OCI-LY3 (cell line): ENCODE data around the gene KRT39.

ENCODE experiments used
- H2AFZ ChIP-seq: fragments of 200-600, 300-600 bp; shearing (Covaris generic); 2 replicates; pipeline ENCODE4 v1.6.0; 2014; ENCODE audit warnings: antibody characterized with exemption, low read depth, low read length
- H3K27ac ChIP-seq: fragments of 200-600, 300-600 bp; sonication (generic); 2 replicates; pipeline ENCODE4 v1.5.1; 2014; ENCODE audit warnings: mild to moderate bottlenecking, low read length, moderate library complexity, mixed read lengths
- H3K27me3 ChIP-seq: fragments of 200-600, 300-600 bp; sonication (generic); 2 replicates; pipeline ENCODE4 v1.6.1; 2014; ENCODE audit warnings: low read depth, low read length, mixed read lengths
- H3K36me3 ChIP-seq: fragments of 200-600, 300-600 bp; sonication (generic); replicated peaks from 2 replicates; pipeline ENCODE3; 2014; ENCODE audit warnings: low read depth, low read length, mixed read lengths
- H3K4me1 ChIP-seq: fragments of 300-600, 200-600 bp; sonication (generic); 2 replicates; pipeline ENCODE4 v1.6.1; 2014; ENCODE audit warnings: low read length, mixed read lengths
- H3K4me2 ChIP-seq: fragments of 200-600, 300-600 bp; sonication (generic); 2 replicates; pipeline ENCODE4 v1.6.1; 2014; ENCODE audit warnings: low read length, mixed read lengths
- H3K4me3 ChIP-seq: fragments of 300-600, 200-600 bp; sonication (generic); 2 replicates; pipeline ENCODE4 v1.5.1; 2014; ENCODE audit warnings: antibody characterized with exemption, mild to moderate bottlenecking, low read length, moderate library complexity
- H3K79me2 ChIP-seq: fragments of 300-600, 200-600 bp; shearing (Covaris generic); 2 replicates; pipeline ENCODE4 v1.6.1; 2014; ENCODE audit warnings: mild to moderate bottlenecking, low read length, mixed read lengths
- H3K9ac ChIP-seq: fragments of 300-600, 200-600 bp; shearing (Covaris generic); 2 replicates; pipeline ENCODE4 v1.6.0; 2014; ENCODE audit warnings: mild to moderate bottlenecking, low read length, moderate library complexity
- H3K9me3 ChIP-seq: fragments of 200-600, 300-600 bp; shearing (Covaris generic); 2 replicates; pipeline ENCODE4 v1.6.1; 2014; ENCODE audit warnings: low read length, mixed read lengths; ENCODE audit not compliant: insufficient read depth
- H4K20me1 ChIP-seq: fragments of 200-600, 300-600 bp; sonication (generic); 2 replicates; pipeline ENCODE4 v1.6.1; 2016; ENCODE audit warnings: low read length, mixed read lengths; ENCODE audit not compliant: insufficient read depth
- EZH2phosphoT487 ChIP-seq: fragments of 200-600 bp; shearing (Covaris generic); IDR thresholded peaks from 2 replicates; pipeline ENCODE4 v1.6.1; 2018; ENCODE audit warnings: antibody characterized with exemption, mixed run types, low read depth
- TF ChIP-seq, protein P1 (sequence below): fragments of 200-600, 300-600 bp; sonication (generic); IDR thresholded peaks from 2 replicates; pipeline ENCODE4 v1.5.1; 2014; ENCODE audit warnings: antibody characterized with exemption, low read length, low read depth

The KRT39 gene

GRCh38 chr17:40936437-40936971, 30.2 kb downstream of the KRT39 start:
- no peaks in the 10 kb centered on the region for H3K79me2 ChIP-seq
- no peak for TF ChIP-seq EZH2phosphoT487
- TF ChIP-seq, protein P1, sequence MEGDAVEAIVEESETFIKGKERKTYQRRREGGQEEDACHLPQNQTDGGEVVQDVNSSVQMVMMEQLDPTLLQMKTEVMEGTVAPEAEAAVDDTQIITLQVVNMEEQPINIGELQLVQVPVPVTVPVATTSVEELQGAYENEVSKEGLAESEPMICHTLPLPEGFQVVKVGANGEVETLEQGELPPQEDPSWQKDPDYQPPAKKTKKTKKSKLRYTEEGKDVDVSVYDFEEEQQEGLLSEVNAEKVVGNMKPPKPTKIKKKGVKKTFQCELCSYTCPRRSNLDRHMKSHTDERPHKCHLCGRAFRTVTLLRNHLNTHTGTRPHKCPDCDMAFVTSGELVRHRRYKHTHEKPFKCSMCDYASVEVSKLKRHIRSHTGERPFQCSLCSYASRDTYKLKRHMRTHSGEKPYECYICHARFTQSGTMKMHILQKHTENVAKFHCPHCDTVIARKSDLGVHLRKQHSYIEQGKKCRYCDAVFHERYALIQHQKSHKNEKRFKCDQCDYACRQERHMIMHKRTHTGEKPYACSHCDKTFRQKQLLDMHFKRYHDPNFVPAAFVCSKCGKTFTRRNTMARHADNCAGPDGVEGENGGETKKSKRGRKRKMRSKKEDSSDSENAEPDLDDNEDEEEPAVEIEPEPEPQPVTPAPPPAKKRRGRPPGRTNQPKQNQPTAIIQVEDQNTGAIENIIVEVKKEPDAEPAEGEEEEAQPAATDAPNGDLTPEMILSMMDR: no peak
- H3K27ac ChIP-seq: no peak overlapping the region
- no peaks in the 10 kb centered on the region for H3K4me1 ChIP-seq
- H4K20me1 ChIP-seq: no peaks in the 10 kb centered on the region
- no peak overlapping the region for H2AFZ ChIP-seq
- no peaks in the 10 kb centered on the region for H3K36me3 ChIP-seq
- no peak overlapping the region for H3K4me3 ChIP-seq
- H3K9ac ChIP-seq: no peak overlapping the region
- H3K4me2 ChIP-seq: no peak overlapping the region
- peaks cover 50% of the 10 kb centered on the region for H3K27me3 ChIP-seq
- H3K9me3 ChIP-seq: no peaks in the 10 kb centered on the region

DNA sequence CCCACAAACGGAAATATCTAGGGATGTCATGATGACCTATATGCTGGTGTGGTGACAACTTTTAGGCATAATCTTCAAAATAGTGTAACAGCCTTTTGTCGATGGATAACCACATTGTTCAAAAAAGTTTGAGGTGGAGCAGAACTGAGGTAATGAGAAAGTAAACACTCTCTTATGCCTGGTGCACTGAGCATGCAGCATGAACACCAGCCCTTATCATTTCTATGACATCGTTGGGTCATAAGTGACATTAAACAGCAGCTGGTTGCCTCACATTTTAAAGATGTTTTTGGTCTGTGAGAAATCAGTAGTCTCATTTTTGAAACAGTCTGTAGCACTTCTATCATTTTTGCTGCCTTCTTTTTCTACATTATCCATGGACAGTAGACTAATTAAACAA, 31.1 kb downstream of the KRT39 start:
- TF ChIP-seq, protein P1: no peak
- no peak for TF ChIP-seq EZH2phosphoT487
- no peak overlapping the region for H3K4me2 ChIP-seq

GRCh38 chr17:40932608-40933007, 34.1 kb downstream of the KRT39 start:
- no peak overlapping the region for H3K9ac ChIP-seq
- peaks cover 44% of the 10 kb centered on the region for H3K27me3 ChIP-seq
- TF ChIP-seq, protein P1: no peak
- no peak for TF ChIP-seq EZH2phosphoT487
- no peak overlapping the region for H3K4me3 ChIP-seq
- no peaks in the 10 kb centered on the region for H3K36me3 ChIP-seq
- H2AFZ ChIP-seq: no peak overlapping the region
- H3K4me2 ChIP-seq: no peak overlapping the region
- no peaks in the 10 kb centered on the region for H3K4me1 ChIP-seq
- H3K79me2 ChIP-seq: no peaks in the 10 kb centered on the region
- H4K20me1 ChIP-seq: no peaks in the 10 kb centered on the region
- no peak overlapping the region for H3K27ac ChIP-seq
- H3K9me3 ChIP-seq: no peaks in the 10 kb centered on the region

More for the DNA sequence above, 31.1 kb downstream of the KRT39 start:
- no peak overlapping the region for H3K27ac ChIP-seq
- no peaks in the 10 kb centered on the region for H3K36me3 ChIP-seq
- no peak overlapping the region for H3K4me3 ChIP-seq
- no peak overlapping the region for H3K9ac ChIP-seq
- H3K4me1 ChIP-seq: no peaks in the 10 kb centered on the region
- no peak overlapping the region for H2AFZ ChIP-seq
- H3K79me2 ChIP-seq: no peaks in the 10 kb centered on the region
- H3K27me3 ChIP-seq: peaks cover 47% of the 10 kb centered on the region
- no peaks in the 10 kb centered on the region for H4K20me1 ChIP-seq
- no peaks in the 10 kb centered on the region for H3K9me3 ChIP-seq

- Histone ChIP-seq H4K20me1 (no peaks in the 10 kb centered on the region), H3K9me3 (no peaks in the 10 kb centered on the region), H3K27me3 (peaks cover 45% of the 10 kb centered on the region), H3K4me1 (no peaks in the 10 kb centered on the region), H3K79me2 (no peaks in the 10 kb centered on the region), H3K4me2 (no peak overlapping the region), H3K9ac (no peak overlapping the region), H3K4me3 (no peak overlapping the region), H3K27ac (no peak overlapping the region), H3K36me3 (no peaks in the 10 kb centered on the region), H2AFZ (no peak overlapping the region)
- TF ChIP-seq, protein P1: no peak
- TF ChIP-seq EZH2phosphoT487: no peak
Observed at GRCh38 chr17:40931311-40931710, 35.4 kb downstream of the KRT39 start.
